GM19324 (cell line): ENCODE measurements around the gene PLEKHG4B.

ENCODE experiments used
- ATAC-seq: cut with Tn5 transposase; IDR thresholded peaks from one replicate; pipeline ENCODE4 v1.9.1; 2021; ENCODE audit warnings: mild to moderate bottlenecking, moderate library complexity; ENCODE audit not compliant: unreplicated experiment, low FRiP score

The PLEKHG4B gene

GRCh38 chr5:75331-76320, 16.3 kb upstream of the PLEKHG4B start:
- no peak for ATAC-seq

- no peak for ATAC-seq
Measured at GRCh38 chr5:76358-77169, 15.4 kb upstream of the PLEKHG4B start.

GRCh38 chr5:77170-77501, 14.8 kb upstream of the PLEKHG4B start:
- ATAC-seq = no peak

- no peak for ATAC-seq
Measured at GRCh38 chr5:77546-77945, 14.4 kb upstream of the PLEKHG4B start.

GRCh38 chr5:77957-78804, 13.8 kb upstream of the PLEKHG4B start:
- ATAC-seq = no peak

- ATAC-seq = no peak
Measured at GRCh38 chr5:78805-79149, 13.2 kb upstream of the PLEKHG4B start.

- no peak for ATAC-seq
Measured at GRCh38 chr5:79263-79662, 12.7 kb upstream of the PLEKHG4B start.

- no peak for ATAC-seq
Measured at GRCh38 chr5:79821-80220, 12.1 kb upstream of the PLEKHG4B start.

GRCh38 chr5:81391-82021, 10.5 kb upstream of the PLEKHG4B start:
- ATAC-seq = no peak

GRCh38 chr5:82097-82496, 9.9 kb upstream of the PLEKHG4B start:
- ATAC-seq = no peak

- ATAC-seq = no peak
Measured at GRCh38 chr5:82570-82969, 9.4 kb upstream of the PLEKHG4B start.

GRCh38 chr5:83029-83428, 8.9 kb upstream of the PLEKHG4B start:
- ATAC-seq = no peak

- no peak for ATAC-seq
Measured at GRCh38 chr5:85334-85995, 6.5 kb upstream of the PLEKHG4B start.

- no peak for ATAC-seq
Measured at GRCh38 chr5:89337-90286, 2.4 kb upstream of the PLEKHG4B start.

GRCh38 chr5:90590-91547, 1.1 kb upstream of the PLEKHG4B start:
- no peak for ATAC-seq

- ATAC-seq = no peak
Measured at GRCh38 chr5:92401-93220, 643 bp downstream of the PLEKHG4B start.
